ENCODE measurements around the gene PROSER1. TPM values are rescaled to one million over a fixed set of nuclear protein-coding genes. Genes with fewer than 3 reads are reported as not detected.

Gene PROSER1
- total RNA-seq, 4 donors from 2014 or later, result 18.3 to 85.9 (median 28.2) TPM

GRCh38 chr13:39049274-39049673, 11.4 kb upstream of the PROSER1 start:
- no peak for TF ChIP-seq EP300 (IDR thresholded peaks at IDR 0.05)
- no peak for TF ChIP-seq CTCF (IDR thresholded peaks at IDR 0.05)
- TF ChIP-seq POLR2AphosphoS5 (IDR thresholded peaks at IDR 0.05), result no peak
- TF ChIP-seq POLR2A (IDR thresholded peaks at IDR 0.05), result no peak
- 91% methylated on average over 3 of the region's 3 CpGs for WGBS
- Histone ChIP-seq H3K36me3 (no peaks in the 10 kb centered on the region), H3K4me1 (peaks cover 6% of the 10 kb centered on the region), H3K4me3 (no peak overlapping the region), H3K27ac (no peak overlapping the region), H3K27me3 (no peaks in the 10 kb centered on the region), H3K9me3 (no peaks in the 10 kb centered on the region)
- DNase-seq (ENCODE audit: low spot score in 2 of 2), result no peak

- Histone ChIP-seq H3K4me1 (peaks cover 6% of the 10 kb centered on the region), H3K9me3 (no peaks in the 10 kb centered on the region), H3K27me3 (no peaks in the 10 kb centered on the region), H3K36me3 (no peaks in the 10 kb centered on the region), H3K27ac (no peak overlapping the region), H3K4me3 (no peak overlapping the region)
- TF ChIP-seq CTCF (IDR thresholded peaks at IDR 0.05) (no peak), POLR2AphosphoS5 (IDR thresholded peaks at IDR 0.05) (no peak), EP300 (IDR thresholded peaks at IDR 0.05) (no peak)
- no peak for DNase-seq (ENCODE audit: low spot score in 2 of 2)
Observed at GRCh38 chr13:39048806-39049205, 10.9 kb upstream of the PROSER1 start.

GRCh38 chr13:39047560-39047959, 9.7 kb upstream of the PROSER1 start:
- 15% methylated on average over 2 of the region's 2 CpGs for WGBS
- Histone ChIP-seq H3K27ac (no peak overlapping the region), H3K4me1 (peaks cover 6% of the 10 kb centered on the region), H3K27me3 (no peaks in the 10 kb centered on the region), H3K9me3 (no peaks in the 10 kb centered on the region), H3K4me3 (no peak overlapping the region), H3K36me3 (no peaks in the 10 kb centered on the region)
- no peak for TF ChIP-seq POLR2AphosphoS5 (IDR thresholded peaks at IDR 0.05)
- no peak for TF ChIP-seq POLR2A (IDR thresholded peaks at IDR 0.05)
- no peak for TF ChIP-seq CTCF (IDR thresholded peaks at IDR 0.05)
- no peak for TF ChIP-seq EP300 (IDR thresholded peaks at IDR 0.05)
- no peak for DNase-seq (ENCODE audit: low spot score in 2 of 2)

GRCh38 chr13:39044536-39044935, 6.6 kb upstream of the PROSER1 start:
- H3K4me1 ChIP-seq, result peaks cover 17% of the 10 kb centered on the region
- H3K27me3 ChIP-seq, result no peaks in the 10 kb centered on the region
- H3K27ac ChIP-seq, result no peak overlapping the region
- DNase-seq (ENCODE audit: low spot score in 2 of 2), result no peak
- H3K9me3 ChIP-seq, result no peaks in the 10 kb centered on the region
- WGBS, result 95% methylated on average over 3 of the region's 3 CpGs
- TF ChIP-seq POLR2AphosphoS5 (IDR thresholded peaks at IDR 0.05), result no peak
- no peak for TF ChIP-seq EP300 (IDR thresholded peaks at IDR 0.05)
- TF ChIP-seq POLR2A (IDR thresholded peaks at IDR 0.05), result no peak
- TF ChIP-seq CTCF (IDR thresholded peaks at IDR 0.05), result no peak
- H3K4me3 ChIP-seq, result no peak overlapping the region
- H3K36me3 ChIP-seq, result no peaks in the 10 kb centered on the region

- no peak for TF ChIP-seq CTCF (IDR thresholded peaks at IDR 0.05)
- no peak for TF ChIP-seq EP300 (IDR thresholded peaks at IDR 0.05)
- no peak for TF ChIP-seq POLR2A (IDR thresholded peaks at IDR 0.05)
- TF ChIP-seq POLR2AphosphoS5 (IDR thresholded peaks at IDR 0.05), result no peak
- H3K4me1 ChIP-seq, result peaks cover 38% of the 10 kb centered on the region
- H3K9me3 ChIP-seq, result no peaks in the 10 kb centered on the region
- DNase-seq (ENCODE audit: low spot score in 2 of 2), result no peak
- WGBS, result 41% methylated on average over 1 of the region's 1 CpG
- no peaks in the 10 kb centered on the region for H3K27me3 ChIP-seq
- no peak overlapping the region for H3K4me3 ChIP-seq
- no peaks in the 10 kb centered on the region for H3K36me3 ChIP-seq
- H3K27ac ChIP-seq, result no peak overlapping the region
Observed at GRCh38 chr13:39040206-39040605, 2.3 kb upstream of the PROSER1 start.
